HG02759 (cell line): ENCODE results near the gene PARD3.

Experiments
- ATAC-seq: cut with Tn5 transposase; IDR thresholded peaks from one replicate; pipeline ENCODE4 v1.9.1; 2021; ENCODE audit warnings: mild to moderate bottlenecking, moderate library complexity; ENCODE audit not compliant: unreplicated experiment

Gene PARD3

GRCh38 chr10:34206078-34206934 lies 608.8 kb downstream of the PARD3 start:
- ATAC-seq: no peak

- peak; percentile 45 for ATAC-seq
Measured at GRCh38 chr10:34205452-34205851, 609.6 kb downstream of the PARD3 start.

DNA sequence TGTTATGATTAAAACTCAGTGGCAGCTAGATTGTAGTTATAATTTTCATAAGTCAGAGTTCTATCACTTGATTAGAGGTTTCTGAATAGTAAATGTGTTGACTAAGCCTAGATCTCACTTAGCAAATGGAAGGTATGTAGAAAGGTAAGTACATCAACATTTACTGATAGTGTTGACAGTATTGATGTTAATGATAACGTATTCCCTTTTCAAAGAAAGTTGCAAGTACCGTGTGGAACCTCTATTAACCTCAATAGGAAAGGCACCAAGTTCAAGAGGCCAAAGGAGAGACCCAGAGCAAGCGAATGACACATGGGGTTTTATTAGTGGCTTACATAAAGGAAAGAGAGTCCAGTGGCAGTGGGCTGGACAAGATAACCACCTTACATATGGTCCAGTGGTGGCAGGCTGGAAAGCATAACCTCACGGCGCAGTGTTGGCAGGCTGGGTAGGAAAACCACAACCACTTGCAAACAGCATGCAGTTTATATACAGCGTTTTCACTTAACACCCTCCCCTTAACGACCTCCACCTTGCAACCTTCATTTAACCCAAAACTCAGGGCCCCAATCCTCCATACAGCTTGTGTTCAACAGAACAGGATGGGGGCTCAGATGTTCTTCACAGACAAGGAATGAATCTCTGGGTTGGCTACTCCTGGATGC lies 611.0 kb downstream of the PARD3 start:
- ATAC-seq: no peak

- ATAC-seq: no peak
Measured at GRCh38 chr10:34200355-34200901, 614.7 kb downstream of the PARD3 start.

DNA sequence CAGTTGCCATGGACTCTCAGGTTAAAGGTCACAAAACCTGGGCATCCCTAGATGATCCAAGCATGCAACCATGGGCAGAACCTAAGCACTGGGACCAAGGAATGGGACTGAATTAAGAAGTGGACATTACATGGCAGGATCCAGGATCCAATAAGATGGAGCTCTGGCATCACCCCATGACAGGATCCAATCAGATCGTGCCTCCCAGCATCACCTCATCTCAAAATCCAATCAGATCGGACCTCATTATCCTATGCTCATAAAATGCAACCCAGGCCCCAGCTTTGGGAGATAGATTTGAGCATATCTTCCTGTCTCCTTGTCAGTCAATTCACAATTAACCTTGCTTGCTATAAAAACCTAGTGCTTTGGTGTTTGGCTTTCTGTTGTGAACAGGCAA lies 616.1 kb downstream of the PARD3 start:
- no peak for ATAC-seq

DNA sequence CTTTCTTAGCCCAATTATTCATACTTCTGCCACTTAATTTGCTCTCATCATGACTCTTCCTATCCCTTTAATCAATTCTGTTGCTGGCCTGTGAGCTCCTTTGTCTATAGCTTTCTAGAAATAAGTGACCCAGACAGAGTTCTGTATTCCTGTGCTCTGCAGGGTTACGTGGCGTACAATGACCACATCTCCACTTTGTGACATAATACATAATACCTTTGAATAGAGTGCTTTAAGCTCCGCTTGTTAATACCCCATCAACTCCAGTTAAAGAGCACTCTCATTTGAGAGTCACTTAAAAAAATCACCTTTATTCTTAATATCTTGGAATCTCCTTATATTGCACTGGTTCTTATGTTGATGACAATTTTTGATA lies 619.0 kb downstream of the PARD3 start:
- ATAC-seq: no peak

- ATAC-seq: no peak
Measured at GRCh38 chr10:34195364-34196057, 619.6 kb downstream of the PARD3 start.

DNA sequence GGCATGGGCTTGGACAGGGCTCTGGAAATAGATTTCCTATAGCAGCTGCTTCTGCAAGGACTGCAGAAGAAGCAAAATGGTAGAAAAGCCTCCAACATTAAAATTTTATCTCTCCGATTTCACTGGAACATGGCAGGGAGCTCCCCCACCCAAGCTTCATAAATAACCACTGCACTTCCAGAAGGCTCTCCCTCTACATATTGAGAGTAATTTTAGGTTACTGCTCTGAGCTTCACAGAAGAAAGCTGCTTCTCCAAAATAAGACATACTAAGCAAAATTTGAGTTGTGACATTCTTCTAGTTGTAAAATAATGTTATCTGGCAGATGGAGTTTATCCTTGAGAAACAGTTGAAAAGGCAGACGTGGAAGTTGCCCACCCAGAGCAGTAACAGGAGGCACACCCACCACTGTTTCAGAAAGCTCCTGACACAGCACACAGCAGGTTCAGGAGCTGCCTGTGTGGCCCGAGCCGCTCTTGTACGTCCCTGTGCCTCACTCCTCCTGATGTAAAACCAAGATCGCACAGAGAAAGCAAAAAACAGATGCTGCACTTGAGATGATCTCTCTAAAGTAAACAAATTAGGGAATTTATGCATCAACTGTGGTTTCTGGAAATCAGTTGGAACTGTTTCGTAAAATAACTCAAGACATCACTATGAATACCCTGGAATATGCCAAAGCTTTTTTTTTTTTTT lies 621.0 kb downstream of the PARD3 start:
- ATAC-seq: no peak

DNA sequence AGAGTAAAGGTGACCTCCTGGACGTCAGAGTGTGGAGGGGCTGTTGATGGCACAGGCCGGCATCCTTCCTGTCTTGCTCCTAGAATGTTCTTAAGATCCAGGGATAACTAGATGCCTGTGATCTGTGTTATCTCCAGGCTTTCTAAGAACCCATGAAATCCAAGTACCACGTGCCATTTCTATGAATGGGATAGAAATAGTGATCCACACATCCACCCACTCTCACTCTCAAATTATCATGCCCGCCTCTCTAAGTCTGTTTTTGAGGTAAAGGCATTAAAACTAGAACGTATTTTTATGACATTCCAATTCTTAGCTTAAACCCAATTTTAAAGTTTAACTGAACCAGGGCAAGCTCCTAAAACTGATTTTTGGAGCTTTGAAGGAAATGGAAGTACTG lies 622.5 kb downstream of the PARD3 start:
- no peak for ATAC-seq

DNA sequence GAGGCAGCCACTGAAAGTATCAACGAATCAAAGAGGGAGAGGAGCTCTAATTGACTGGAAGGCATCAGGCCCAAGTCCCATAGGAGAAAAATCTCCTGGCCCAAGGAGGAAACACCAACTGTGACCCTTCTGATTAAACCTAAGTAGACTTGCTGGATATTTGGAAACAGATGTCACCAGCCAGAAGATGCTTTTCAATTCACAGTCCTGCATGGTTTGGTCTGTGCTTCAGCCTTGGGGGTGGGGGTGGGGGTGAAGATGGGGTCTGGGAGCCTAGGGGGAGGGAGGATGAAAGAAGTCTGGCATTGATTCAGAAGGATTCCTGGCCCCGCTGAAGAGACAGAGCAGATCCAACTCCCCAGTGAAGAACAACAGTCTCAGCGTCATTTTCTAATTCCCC lies 623.7 kb downstream of the PARD3 start:
- no peak for ATAC-seq

DNA sequence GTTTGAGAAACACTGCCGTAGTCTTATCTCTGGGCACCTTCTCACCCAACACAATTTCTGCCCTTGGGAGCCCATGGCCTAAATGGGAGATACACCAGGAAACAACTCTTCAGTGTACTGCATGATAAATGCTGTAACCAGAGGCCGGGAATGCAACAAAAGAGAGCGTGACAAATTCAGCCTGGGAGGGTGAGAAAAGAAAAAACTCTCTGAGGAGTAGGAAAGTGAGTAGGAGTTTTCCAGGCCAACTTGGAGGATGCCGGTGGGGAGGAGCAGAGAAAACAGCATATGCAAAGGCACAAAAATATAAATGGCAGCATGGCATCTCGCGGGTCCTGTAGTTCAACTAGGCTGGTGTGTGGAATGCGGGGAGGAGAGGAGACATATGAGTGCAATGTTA lies 624.5 kb downstream of the PARD3 start:
- no peak for ATAC-seq

DNA sequence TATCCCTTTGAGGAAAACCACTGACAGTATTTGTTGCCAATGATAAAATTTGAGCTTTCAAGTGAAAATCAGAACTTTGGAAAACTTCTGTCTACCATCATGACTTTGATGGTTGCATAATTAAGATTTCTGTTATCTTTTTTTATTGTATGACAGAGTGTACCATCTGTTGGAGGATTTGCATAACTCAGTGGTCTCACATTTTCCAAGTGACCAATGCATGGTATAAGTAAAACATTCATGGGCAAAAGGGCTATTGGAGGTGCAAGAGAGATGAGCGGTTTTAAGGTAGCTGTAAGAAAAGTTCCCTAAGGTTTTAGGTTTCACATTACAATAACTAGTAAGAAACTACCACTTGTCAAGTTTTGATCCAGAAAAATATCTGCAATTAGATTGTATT lies 625.3 kb downstream of the PARD3 start:
- ATAC-seq: no peak

DNA sequence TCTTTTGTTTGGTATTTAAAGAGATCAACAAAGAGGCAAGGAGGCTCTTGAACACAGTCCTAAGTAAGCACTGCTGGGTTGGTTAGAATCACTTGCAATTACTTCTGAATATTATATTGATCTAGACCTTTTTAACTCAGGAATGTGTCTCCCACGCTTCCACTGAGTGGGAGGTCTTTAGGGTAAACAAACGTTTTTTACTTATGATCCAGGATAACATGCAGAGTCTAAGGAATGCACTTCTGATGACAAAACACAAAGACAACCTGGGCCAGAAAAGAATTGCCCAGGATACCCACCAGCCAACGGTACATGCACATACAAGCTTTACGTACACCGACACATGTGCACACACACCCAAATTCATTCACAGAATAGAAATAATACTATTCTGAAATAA lies 626.9 kb downstream of the PARD3 start:
- ATAC-seq: no peak

- no peak for ATAC-seq
Measured at GRCh38 chr10:34187201-34187600, 627.9 kb downstream of the PARD3 start.

- ATAC-seq: no peak
Measured at GRCh38 chr10:34186745-34187144, 628.4 kb downstream of the PARD3 start.

GRCh38 chr10:34185998-34186397 lies 629.1 kb downstream of the PARD3 start:
- ATAC-seq: no peak

DNA sequence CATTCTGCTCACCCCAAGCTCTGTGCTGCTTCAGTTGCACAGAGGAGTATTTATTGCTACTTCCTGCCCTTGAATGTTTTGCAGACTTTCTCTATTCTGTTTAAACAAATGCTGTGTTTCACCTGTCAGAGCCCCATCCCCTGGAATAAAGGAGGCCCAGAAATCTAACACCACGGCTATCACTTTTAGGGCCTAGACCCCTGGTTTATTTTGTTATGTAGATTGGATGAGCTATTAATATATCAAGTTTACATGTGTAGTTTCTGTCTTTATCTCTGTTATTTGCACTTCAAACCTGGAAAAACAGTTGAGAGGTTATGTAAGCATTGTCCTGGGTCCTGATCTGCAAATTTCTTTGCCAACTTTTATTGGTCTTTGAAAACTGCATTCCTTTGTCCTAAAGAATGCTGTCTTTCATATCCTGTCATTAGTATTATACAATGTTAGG lies 630.1 kb downstream of the PARD3 start:
- no peak for ATAC-seq

GRCh38 chr10:34184397-34184796 lies 630.7 kb downstream of the PARD3 start:
- ATAC-seq: no peak

DNA sequence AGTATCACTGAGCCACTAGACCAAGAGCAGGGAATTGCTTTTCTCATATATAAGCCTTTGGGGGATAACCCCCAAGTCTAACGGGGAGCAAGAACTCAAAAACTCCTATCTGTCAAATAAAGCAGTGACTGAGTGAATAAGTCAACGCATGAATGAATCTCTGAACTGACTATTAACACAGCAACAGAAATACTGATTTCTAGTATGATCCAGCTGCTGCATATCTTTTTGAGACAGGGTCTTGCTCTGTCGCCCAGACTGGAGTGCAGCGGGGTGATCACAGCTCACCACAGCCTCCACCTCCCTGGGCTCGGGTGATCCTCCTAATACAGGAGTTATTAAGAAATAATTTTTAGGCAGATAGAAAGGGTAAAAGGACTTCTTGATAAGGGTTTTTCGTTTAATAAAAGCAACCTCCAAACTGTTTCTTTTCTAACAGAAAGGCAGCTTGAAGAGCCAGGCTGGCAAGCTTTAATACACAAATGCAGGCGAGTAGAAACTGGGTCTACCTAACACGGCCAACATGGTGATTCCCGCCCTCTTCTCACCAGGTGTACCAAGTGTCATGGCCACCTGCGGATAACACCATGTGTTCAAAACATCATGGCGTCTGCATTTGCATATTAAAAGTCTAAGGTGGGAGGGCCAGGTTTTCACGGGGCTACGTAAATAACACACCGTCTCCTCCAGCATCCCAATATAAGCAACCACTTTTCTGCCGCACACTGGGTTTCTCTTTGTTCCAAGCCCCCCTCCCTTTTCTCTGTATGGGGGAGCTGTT lies 631.9 kb downstream of the PARD3 start:
- ATAC-seq: no peak
